ENCODE measurements around the gene CCDC171.

CCDC171 gene

DNA sequence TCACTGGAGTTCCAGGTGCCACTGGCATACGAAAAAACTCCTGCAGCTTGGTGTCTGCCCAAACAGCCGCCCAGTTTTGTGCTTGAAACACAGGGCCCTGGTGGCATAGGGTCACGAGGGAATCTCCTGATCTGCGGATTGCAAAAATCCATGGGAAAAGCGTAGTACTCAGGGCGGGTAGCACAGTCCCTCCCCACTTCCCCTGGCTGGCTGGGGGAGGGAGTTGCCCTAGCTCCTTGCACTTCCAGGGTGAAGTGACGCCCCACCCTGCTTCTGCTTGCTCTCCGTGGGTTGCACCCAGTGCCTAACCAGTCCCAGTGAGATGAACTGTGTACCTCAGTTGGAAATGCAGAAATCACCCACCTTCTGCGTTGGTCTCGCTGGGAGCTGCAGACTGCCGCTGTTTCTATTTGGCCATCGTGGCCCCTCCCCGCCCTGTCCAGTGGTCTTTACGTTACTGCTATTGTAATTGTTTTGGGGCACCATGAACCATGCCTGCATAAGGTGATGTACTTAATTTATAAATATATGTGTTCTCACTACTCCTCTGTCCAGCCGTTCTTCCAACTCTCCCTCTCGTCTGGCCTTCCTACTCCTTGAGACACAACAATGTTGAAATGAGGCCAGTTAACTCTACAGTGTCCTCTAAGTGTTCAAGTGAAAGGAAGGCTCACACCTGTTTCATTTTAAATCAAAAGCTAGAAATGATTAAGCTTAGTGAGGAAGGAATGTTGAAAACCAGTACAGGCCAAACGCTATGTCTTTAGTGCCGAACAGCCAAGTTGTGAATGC, 65.9 kb downstream of the CCDC171 start:
- no peak overlapping the region for H3K4me3 ChIP-seq (ENCODE audit: low read depth, low read length)
- no peak for DNase-seq (ENCODE audit: low read depth, low spot score)
- in situ Hi-C loops (cut with HindIII; ENCODE audit: low sequenced_read_pairs): no loop called here
- no peak for TF ChIP-seq CTCF (IDR thresholded peaks at IDR 0.05; ENCODE audit: low read depth, low read length)

DNA sequence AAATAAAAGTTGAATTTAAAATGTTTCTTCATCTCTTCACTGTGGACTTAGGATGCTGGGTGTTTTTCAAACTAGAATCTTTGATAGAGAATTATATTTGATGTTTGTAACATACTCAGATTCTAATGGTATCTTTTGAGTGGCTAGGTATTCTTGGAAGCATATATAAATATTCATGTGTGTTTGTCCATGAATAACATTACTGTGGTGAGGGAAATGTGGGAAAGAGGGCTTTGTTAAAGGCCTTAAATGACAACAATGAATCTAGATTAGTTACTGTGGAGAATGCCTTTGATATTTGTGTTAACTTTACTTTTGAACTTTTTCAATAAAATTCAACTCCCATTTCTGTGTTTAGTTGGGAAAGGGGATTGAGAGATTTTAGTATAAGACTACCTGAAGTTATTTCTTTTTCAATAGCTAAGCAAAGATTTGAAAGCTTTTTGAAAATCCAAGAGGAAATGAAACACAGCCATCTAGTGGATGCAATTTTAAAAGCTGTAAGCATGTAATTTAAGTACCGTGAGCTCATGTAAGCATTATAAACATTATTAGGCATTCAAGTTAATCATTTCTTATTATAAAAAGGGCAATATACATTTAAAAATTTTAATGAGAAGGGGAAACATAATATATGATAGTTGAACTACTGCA, 69.6 kb downstream of the CCDC171 start:
- in situ Hi-C loops (cut with HindIII; ENCODE audit: low sequenced_read_pairs): no loop called here
- peak; percentile 55 for DNase-seq (ENCODE audit: low read depth, low spot score)
- peak; percentile 46 for TF ChIP-seq CTCF (IDR thresholded peaks at IDR 0.05; ENCODE audit: low read depth, low read length)
- no peak overlapping the region for H3K4me3 ChIP-seq (ENCODE audit: low read depth, low read length)

GRCh38 chr9:15635752-15636151, 82.9 kb downstream of the CCDC171 start:
- no peak overlapping the region for H3K4me3 ChIP-seq (ENCODE audit: low read depth, low read length)
- TF ChIP-seq CTCF (IDR thresholded peaks at IDR 0.05; ENCODE audit: low read depth, low read length): no peak
- in situ Hi-C loops (cut with HindIII; ENCODE audit: low sequenced_read_pairs): no loop called here
- no peak for DNase-seq (ENCODE audit: low read depth, low spot score)

GRCh38 chr9:15640121-15640520, 87.3 kb downstream of the CCDC171 start:
- in situ Hi-C loops (cut with HindIII; ENCODE audit: low sequenced_read_pairs): no loop called here
- DNase-seq (ENCODE audit: low read depth, low spot score): no peak
- H3K4me3 ChIP-seq (ENCODE audit: low read depth, low read length): no peak overlapping the region
- TF ChIP-seq CTCF (IDR thresholded peaks at IDR 0.05; ENCODE audit: low read depth, low read length): no peak

DNA sequence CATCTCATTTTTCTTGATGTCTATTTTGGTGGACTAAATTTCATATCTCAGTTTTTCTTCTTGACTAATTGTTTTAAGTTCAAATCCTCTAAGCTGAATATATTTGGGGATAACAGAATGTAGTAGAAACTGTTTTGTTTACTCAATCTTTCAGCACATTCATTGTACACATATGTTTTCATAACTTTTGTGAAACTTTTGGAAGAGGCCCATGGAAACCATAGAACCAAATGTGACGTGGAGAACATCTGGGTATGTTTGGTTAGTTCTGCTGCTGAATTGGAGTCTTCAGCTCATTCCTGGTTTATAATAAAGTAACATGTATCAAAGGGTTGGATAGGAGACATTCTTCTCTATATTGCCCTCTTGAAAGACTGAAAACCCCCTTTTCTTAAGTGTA, 88.4 kb downstream of the CCDC171 start:
- H3K4me3 ChIP-seq (ENCODE audit: low read depth, low read length): no peak overlapping the region
- in situ Hi-C loops (cut with HindIII; ENCODE audit: low sequenced_read_pairs): no loop called here
- TF ChIP-seq CTCF (IDR thresholded peaks at IDR 0.05; ENCODE audit: low read depth, low read length): no peak
- DNase-seq (ENCODE audit: low read depth, low spot score): no peak

GRCh38 chr9:15642369-15642962, 89.6 kb downstream of the CCDC171 start:
- H3K4me3 ChIP-seq (ENCODE audit: low read depth, low read length): no peak overlapping the region
- in situ Hi-C loops (cut with HindIII; ENCODE audit: low sequenced_read_pairs): no loop called here
- DNase-seq (ENCODE audit: low read depth, low spot score): peak; percentile 51
- TF ChIP-seq CTCF (IDR thresholded peaks at IDR 0.05; ENCODE audit: low read depth, low read length): peak; percentile 54
